CD4-positive, alpha-beta memory T cell (primary cell): ENCODE results near the gene TMEM161A. TPM values are rescaled to one million over a fixed set of nuclear protein-coding genes. Genes with fewer than 3 reads are reported as not detected.

Experiments used
- CTCF ChIA-PET: fragments of 350-600 bp; sonication (Branson Sonifier 250); formaldehyde crosslinking; loops from one replicate; lab custom pipeline; 2021; ENCODE audit warnings: inconsistent platforms; ENCODE audit not compliant: partially characterized antibody; lab: Charles Lee
- POLR2A ChIA-PET: fragments of 350-600 bp; sonication (Branson Sonifier 250); formaldehyde crosslinking; loops from one replicate; lab custom pipeline; 2021; ENCODE audit not compliant: partially characterized antibody; lab: Charles Lee
- DNase-seq, 5 donors: peaks; one replicate each; pipeline versions ENCODE4 v3.0.0 to v3.0.0-alpha.2; 2020 to 2022; ENCODE audit warnings: mixed read lengths in 1 of 5
- H3K27ac ChIP-seq: one replicate; pipeline ENCODE4 v1.7.0; 2013; ENCODE audit warnings: low read depth, low read length
- H3K27me3 ChIP-seq: 2 replicates; pipeline ENCODE4 v1.7.0; 2013; ENCODE audit warnings: mild to moderate bottlenecking, low read length, moderate library complexity; ENCODE audit not compliant: insufficient read depth
- H3K36me3 ChIP-seq: 2 replicates; pipeline ENCODE4 v1.7.0; 2013; ENCODE audit warnings: mild to moderate bottlenecking, low read length, moderate library complexity; ENCODE audit not compliant: insufficient read depth
- H3K4me1 ChIP-seq: 2 replicates; pipeline ENCODE4 v1.7.0; 2013; ENCODE audit warnings: mild to moderate bottlenecking, low read length, moderate library complexity; ENCODE audit not compliant: insufficient read depth
- H3K4me3 ChIP-seq, 2 donors: one replicate each; pipeline ENCODE4 v1.7.0; 2013; ENCODE audit warnings: low read length in 2 of 2, mild to moderate bottlenecking in 1 of 2
- H3K9me3 ChIP-seq, 2 donors: one replicate each; pipeline ENCODE4 v1.7.0; 2013; ENCODE audit warnings: low read length in 2 of 2, control low read depth in 1 of 2; ENCODE audit not compliant: control insufficient read depth in 1 of 2
- H3K27ac Mint-ChIP-seq, 7 donors: one replicate each; pipeline ENCODE4 v1.8.0; 2020 to 2021; ENCODE audit warnings: mixed read lengths in 7 of 7, mild to moderate bottlenecking in 6 of 7, inconsistent platforms in 3 of 7, moderate library complexity in 3 of 7
- H3K27me3 Mint-ChIP-seq, 2 donors: one replicate each; pipeline ENCODE4 v1.8.0; 2020 to 2021; ENCODE audit warnings: mixed read lengths in 2 of 2
- H3K36me3 Mint-ChIP-seq, 2 donors: one replicate each; pipeline ENCODE4 v1.8.0; 2020 to 2021; ENCODE audit warnings: mixed read lengths in 2 of 2, inconsistent platforms in 1 of 2, mild to moderate bottlenecking in 1 of 2
- H3K4me1 Mint-ChIP-seq, 4 donors: one replicate each; pipeline ENCODE4 v1.8.0; 2020 to 2021; ENCODE audit warnings: mixed read lengths in 4 of 4, mild to moderate bottlenecking in 1 of 4
- H3K4me3 Mint-ChIP-seq, 8 donors: one replicate each; pipeline ENCODE4 v1.8.0; 2020 to 2021; ENCODE audit warnings: mixed read lengths in 8 of 8, mild to moderate bottlenecking in 7 of 8, moderate library complexity in 6 of 8, inconsistent platforms in 3 of 8
- H3K9me3 Mint-ChIP-seq, 8 donors: one replicate each; pipeline ENCODE4 v1.8.0; 2020 to 2021; ENCODE audit warnings: mixed read lengths in 8 of 8, mild to moderate bottlenecking in 5 of 8, inconsistent platforms in 3 of 8, moderate library complexity in 1 of 8
- intact Hi-C: fragments of 100-400 bp; cut with micrococcal nuclease; formaldehyde crosslinking; loops from one replicate; pipeline ENCODE4 v1.15.1; 2023
- polyA plus RNA-seq, 2 donors: library from polyadenylated mRNA; unstranded; fragments of 300-500 nt; fragmentation: Illumina TruSeq; gene quantifications; one replicate each; pipeline ENCODE4 v1.2.3, GENCODE V29; 2021
- total RNA-seq, 2 experiments: library from RNA; stranded (reverse); gene quantifications; one replicate each; pipeline ENCODE4 v1.2.3, GENCODE V29; 2021

The TMEM161A gene
- total and polyA plus RNA-seq, 4 experiments from 2014 or later: 17.0 to 31.2 (median 23.8) TPM

DNA sequence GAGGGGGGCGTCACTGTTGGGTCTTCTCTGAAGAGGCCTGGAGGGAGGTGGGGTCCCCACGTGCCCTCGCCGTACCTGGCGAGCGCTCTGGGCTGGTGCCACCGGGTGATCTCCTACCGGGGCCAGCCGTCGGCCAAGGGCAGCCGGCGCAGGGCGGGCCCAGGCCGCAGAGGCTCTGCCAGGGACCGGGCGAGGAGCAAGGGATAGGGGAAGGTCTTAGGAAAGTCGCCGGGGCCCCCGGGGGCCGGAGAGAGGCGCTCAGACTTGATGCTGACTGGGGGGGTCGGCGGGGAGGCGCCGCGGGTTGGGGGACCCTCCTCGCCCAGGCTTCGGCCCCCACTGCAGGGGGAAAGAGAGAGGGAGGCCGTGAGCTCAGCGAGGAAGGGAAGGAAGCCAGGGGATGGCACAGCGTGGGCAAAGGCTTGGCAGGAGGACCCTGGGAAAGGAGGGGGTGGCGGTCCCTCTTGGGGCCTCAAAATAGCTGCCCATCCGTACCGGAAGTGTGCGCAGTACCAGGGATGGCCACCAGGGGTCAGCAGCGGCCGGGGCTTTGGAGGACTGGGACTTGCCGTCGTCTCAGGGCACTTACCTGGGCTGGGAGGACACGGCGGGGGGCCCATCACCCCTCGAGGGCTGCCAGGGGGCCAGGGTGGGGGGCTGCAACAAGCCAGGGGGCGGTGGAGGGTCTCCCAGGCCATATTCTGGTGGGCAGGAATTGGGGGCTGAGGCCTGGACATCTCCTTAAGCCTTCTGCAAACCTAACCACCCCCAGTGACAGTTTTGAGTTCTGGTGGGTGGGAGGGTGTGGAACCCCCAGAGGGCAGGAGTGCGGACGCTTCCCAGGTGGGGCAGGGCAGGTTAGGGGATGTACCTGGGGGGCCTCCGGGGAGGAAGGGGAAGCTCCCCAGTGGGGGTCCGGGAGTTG is 7.7 kb upstream of the TMEM161A start:
- Histone ChIP-seq H3K4me1 (no peaks in the 10 kb centered on the region), H3K27ac (no peak overlapping the region), H3K27me3 (no peaks in the 10 kb centered on the region), H3K9me3 (no peaks in the 10 kb centered on the region), H3K4me3 (no peak overlapping the region), H3K36me3 (peaks cover 8% of the 10 kb centered on the region)
- peak; percentile 75 to 85 (median 79) for DNase-seq
- CTCF ChIA-PET: interaction anchor here (0.6 to 3.4 kb wide), 13 partner anchors 10 to 345 kb away, joined by 3 to 22 read pairs (median 4); partner anchors contain the start of gene BORCS8
- Mint-ChIP-seq H3K27ac (no peak overlapping the region), H3K36me3 (peaks cover 4 to 14% of the 10 kb centered on the region in 2 donors), H3K4me1 (no peaks in the 10 kb centered on the region), H3K4me3 (no peak overlapping the region), H3K27me3 (no peaks in the 10 kb centered on the region), H3K9me3 (no peaks in the 10 kb centered on the region)
- intact Hi-C loops: loop anchor here (1.0 to 5.0 kb wide), 2 partner anchors 29 to 216 kb away; no protein-coding TSS in a partner anchor
- POLR2A ChIA-PET: interaction anchor here (1.0 kb wide), 2 partner anchors 11 to 344 kb away, joined by 3 to 5 read pairs; no protein-coding TSS in a partner anchor

DNA sequence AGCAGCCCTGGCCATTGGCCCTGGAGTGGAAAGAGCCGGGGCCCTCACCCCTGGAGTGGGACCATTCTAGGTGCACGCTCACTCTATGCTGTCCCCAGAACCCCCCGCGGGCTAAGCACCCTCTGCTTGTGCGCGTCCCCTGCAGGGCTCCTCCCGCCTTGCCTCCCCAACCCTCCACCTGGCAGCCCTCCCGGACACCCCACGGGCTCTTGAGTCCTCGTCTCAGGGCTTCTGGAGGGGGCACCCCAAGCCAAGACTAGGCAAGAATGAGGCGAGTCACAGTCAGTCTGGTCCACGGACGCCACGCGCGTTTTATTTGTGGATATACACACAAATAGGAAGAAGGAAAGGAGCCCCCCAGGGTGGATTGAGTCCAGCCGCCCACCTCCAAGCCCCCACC is 7.0 kb upstream of the TMEM161A start:
- Mint-ChIP-seq H3K4me3 (no peak overlapping the region), H3K27me3 (no peaks in the 10 kb centered on the region), H3K36me3 (peaks cover 4 to 14% of the 10 kb centered on the region in 2 donors), H3K27ac (no peak overlapping the region), H3K4me1 (no peaks in the 10 kb centered on the region), H3K9me3 (no peaks in the 10 kb centered on the region)
- no peak for DNase-seq
- peaks cover 8% of the 10 kb centered on the region for H3K36me3 ChIP-seq
- no peaks in the 10 kb centered on the region for H3K9me3 ChIP-seq
- ChIA-PET POLR2A (interaction anchor here (1.0 kb wide), 2 partner anchors 10 to 345 kb away, joined by 3 to 5 read pairs; no protein-coding TSS in a partner anchor), CTCF (interaction anchor here (0.6 to 3.4 kb wide), 14 partner anchors 9 to 346 kb away, joined by 3 to 22 read pairs (median 4); partner anchors contain the start of gene BORCS8)
- no peaks in the 10 kb centered on the region for H3K4me1 ChIP-seq
- H3K27me3 ChIP-seq: no peaks in the 10 kb centered on the region
- intact Hi-C loops: loop anchor here (5.0 kb wide), 1 partner anchor 217 kb away; no protein-coding TSS in a partner anchor
- H3K27ac ChIP-seq: no peak overlapping the region
- no peak overlapping the region for H3K4me3 ChIP-seq

DNA sequence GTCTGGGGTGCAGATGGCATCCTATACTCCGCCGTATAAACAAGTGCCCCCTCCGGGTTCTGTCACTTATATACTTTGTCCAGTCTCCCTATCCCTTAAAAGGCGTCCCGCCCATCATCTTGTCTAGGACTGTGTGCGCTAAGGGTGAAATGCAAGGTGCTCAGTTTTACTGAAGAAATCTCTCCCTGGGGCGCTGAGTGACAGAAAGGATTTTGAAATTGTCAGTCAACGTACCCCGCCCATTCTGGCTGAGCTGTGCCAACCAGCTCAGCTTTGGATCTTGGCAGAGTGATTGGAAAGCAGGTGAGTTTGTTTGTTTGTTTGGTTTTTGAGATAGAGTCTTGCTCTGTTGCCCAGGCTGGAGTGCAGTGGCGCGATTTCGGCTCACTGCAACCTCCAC is 4.1 kb upstream of the TMEM161A start:
- peaks cover 19% of the 10 kb centered on the region for H3K4me1 ChIP-seq
- H3K36me3 ChIP-seq: no peaks in the 10 kb centered on the region
- Mint-ChIP-seq H3K27me3 (no peaks in the 10 kb centered on the region), H3K4me3 (no peak overlapping the region), H3K9me3 (no peaks in the 10 kb centered on the region), H3K27ac (peak overlapping the region in 1 of 7 donors; percentile 29), H3K36me3 (peaks cover 0 to 3% of the 10 kb centered on the region in 2 donors), H3K4me1 (peaks cover 9 to 21% (median 12%) of the 10 kb centered on the region in 4 donors)
- H3K27ac ChIP-seq: no peak overlapping the region
- no peak for DNase-seq
- ChIA-PET CTCF (interaction anchor here (0.6 to 6.2 kb wide), 2 partner anchors 14 to 91 kb away, joined by 3 to 60 read pairs; no protein-coding TSS in a partner anchor), POLR2A (no interaction called here)
- H3K9me3 ChIP-seq: no peaks in the 10 kb centered on the region
- intact Hi-C loops: no loop called here
- no peak overlapping the region for H3K4me3 ChIP-seq
- H3K27me3 ChIP-seq: no peaks in the 10 kb centered on the region

DNA sequence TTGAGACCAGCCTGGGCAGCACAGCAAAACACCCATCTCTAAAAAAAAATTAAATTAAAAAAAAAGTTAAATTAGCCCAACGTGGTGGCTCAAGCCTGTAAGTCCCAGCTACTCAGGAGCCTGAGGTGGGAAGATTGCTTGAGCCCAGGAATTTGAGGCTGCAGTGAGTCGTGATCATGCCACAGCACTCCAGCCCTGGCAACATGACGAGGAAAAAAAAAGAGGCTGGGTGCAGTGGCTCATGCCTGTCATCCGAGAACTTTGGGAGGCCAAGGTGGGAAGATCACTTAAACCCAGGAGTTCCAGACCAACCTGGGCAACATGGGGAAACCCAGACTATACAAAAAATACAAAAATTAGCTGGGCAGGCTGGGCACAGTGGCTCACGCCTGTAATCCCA is 2.2 kb upstream of the TMEM161A start:
- intact Hi-C loops: no loop called here
- POLR2A ChIA-PET: no interaction called here

DNA sequence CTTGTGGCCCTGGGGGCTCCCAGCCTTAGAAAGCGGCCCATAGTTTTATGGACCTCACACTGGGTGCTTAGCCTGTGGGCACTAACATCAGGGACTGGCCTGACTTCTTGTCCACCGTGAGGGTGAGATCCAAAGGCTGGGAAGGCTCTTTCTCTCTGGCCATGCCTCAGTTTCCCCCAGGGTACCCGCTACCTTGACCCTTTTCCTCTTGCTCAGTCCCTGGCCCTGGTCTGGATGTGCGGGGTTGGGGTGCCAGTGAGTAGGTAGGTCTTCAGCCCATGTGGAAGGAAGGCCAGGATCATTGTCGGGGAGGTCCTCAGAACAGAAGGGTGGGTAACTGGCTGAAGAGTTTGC is 1.6 kb upstream of the TMEM161A start:
- H3K9me3 ChIP-seq: no peaks in the 10 kb centered on the region
- H3K36me3 ChIP-seq: no peaks in the 10 kb centered on the region
- Mint-ChIP-seq H3K4me1 (peaks cover 10 to 32% (median 19%) of the 10 kb centered on the region in 4 donors), H3K36me3 (peaks cover 0 to 1% of the 10 kb centered on the region in 2 donors), H3K4me3 (peak overlapping the region in 1 of 8 donors; percentile 41), H3K27me3 (no peaks in the 10 kb centered on the region), H3K9me3 (no peaks in the 10 kb centered on the region), H3K27ac (peak overlapping the region in 1 of 7 donors; percentile 75)
- intact Hi-C loops: loop anchor here (1.0 to 5.0 kb wide), 5 partner anchors 52 to 221 kb away; partner anchors contain the start of genes BORCS8, COPE, DDX49 and MAU2
- peaks cover 26% of the 10 kb centered on the region for H3K4me1 ChIP-seq
- DNase-seq: no peak
- H3K27me3 ChIP-seq: no peaks in the 10 kb centered on the region
- H3K4me3 ChIP-seq: no peak overlapping the region
- ChIA-PET POLR2A (no interaction called here), CTCF (interaction anchor here (1.6 to 6.2 kb wide), 4 partner anchors 35 to 221 kb away, joined by 3 to 60 read pairs (median 10); partner anchors contain the start of genes COPE and DDX49)
- no peak overlapping the region for H3K27ac ChIP-seq

More for the DNA sequence above, 2.2 kb upstream of the TMEM161A start:
- H3K27me3 ChIP-seq: no peaks in the 10 kb centered on the region
- peaks cover 24% of the 10 kb centered on the region for H3K4me1 ChIP-seq
- H3K4me3 Mint-ChIP-seq: no peak overlapping the region
- H3K27ac ChIP-seq: no peak overlapping the region
- H3K27ac Mint-ChIP-seq: no peak overlapping the region
- CTCF ChIA-PET: interaction anchor here (0.5 to 6.2 kb wide), 10 partner anchors 8 to 350 kb away, joined by 3 to 60 read pairs (median 4); partner anchors contain the start of genes COPE and DDX49
- H3K4me1 Mint-ChIP-seq: peaks cover 10 to 28% (median 16%) of the 10 kb centered on the region in 4 donors
- no peaks in the 10 kb centered on the region for H3K27me3 Mint-ChIP-seq
- no peaks in the 10 kb centered on the region for H3K36me3 ChIP-seq
- no peaks in the 10 kb centered on the region for H3K9me3 ChIP-seq
- DNase-seq: no peak
- H3K36me3 Mint-ChIP-seq: peaks cover 0 to 3% of the 10 kb centered on the region in 2 donors
- H3K9me3 Mint-ChIP-seq: no peaks in the 10 kb centered on the region
- no peak overlapping the region for H3K4me3 ChIP-seq

DNA sequence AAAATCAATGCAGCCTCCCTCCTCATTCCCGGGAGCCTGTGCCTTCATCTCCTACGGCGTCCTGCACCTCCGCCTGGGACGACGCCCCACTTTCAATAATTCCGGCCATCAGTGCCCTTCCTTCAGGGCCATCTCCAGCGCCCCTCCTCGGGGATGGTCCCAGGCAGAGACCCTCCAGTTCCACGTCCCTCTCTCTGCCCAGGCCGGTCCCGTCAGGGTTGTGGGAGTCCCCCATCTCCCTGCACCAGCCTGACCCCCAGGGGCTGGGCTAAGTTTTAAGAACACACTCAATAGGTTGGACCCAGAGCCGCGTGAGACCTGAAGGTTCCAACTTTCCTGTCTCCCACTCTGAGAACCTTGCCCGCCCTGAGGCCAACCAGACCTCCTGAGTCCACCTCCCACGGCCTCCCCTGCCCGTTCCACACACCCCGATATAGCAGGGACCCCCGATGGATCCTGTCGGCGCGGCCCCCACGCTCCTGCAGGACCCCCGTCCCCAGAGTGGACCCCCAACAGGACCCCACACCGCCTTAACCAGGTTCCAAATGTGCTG is 646 bp downstream of the TMEM161A start:
- H3K27me3 Mint-ChIP-seq: no peaks in the 10 kb centered on the region
- peaks cover 28% of the 10 kb centered on the region for H3K4me1 ChIP-seq
- peak overlapping the region in 5 of 7 donors; percentile 48 to 99 (median 94) for H3K27ac Mint-ChIP-seq
- intact Hi-C loops: loop anchor here (2.0 to 5.0 kb wide), 4 partner anchors 55 to 219 kb away; partner anchors contain the start of genes BORCS8, COPE, DDX49 and MAU2
- ChIA-PET POLR2A (interaction anchor here (1.1 kb wide), 1 partner anchor 72 kb away, joined by 3 read pairs; no protein-coding TSS in a partner anchor), CTCF (no interaction called here)
- H3K36me3 Mint-ChIP-seq: peaks cover 1 to 3% of the 10 kb centered on the region in 2 donors
- DNase-seq: no peak
- H3K4me3 ChIP-seq: peak overlapping the region; percentile 80 to 85
- no peaks in the 10 kb centered on the region for H3K36me3 ChIP-seq
- H3K4me1 Mint-ChIP-seq: peaks cover 10 to 32% (median 21%) of the 10 kb centered on the region in 4 donors
- H3K27me3 ChIP-seq: no peaks in the 10 kb centered on the region
- H3K9me3 ChIP-seq: no peaks in the 10 kb centered on the region
- peak overlapping the region; percentile 91 to 99 (median 98) for H3K4me3 Mint-ChIP-seq
- peak overlapping the region; percentile 71 for H3K27ac ChIP-seq
- H3K9me3 Mint-ChIP-seq: peaks cover 0 to 2% (median 0%) of the 10 kb centered on the region in 8 donors
